Endothelial cell of umbilical vein (primary cell): ENCODE results near the gene CNTNAP2. TPM values are rescaled to one million over a fixed set of nuclear protein-coding genes. Genes with fewer than 3 reads are reported as not detected.

Source experiments
- BruUV-seq: library from RNA; stranded (reverse); fragments of 400-500 nt; replicated peaks from 2 replicates; lab custom pipeline; 2021; lab: Mats Ljungman, UMichigan
- CTCF ChIA-PET: fragments of 300-600, 350-600 bp; sonication (Branson Sonifier 250); formaldehyde crosslinking; loops from one replicate; lab custom pipeline; 2021; ENCODE audit warnings: antibody characterized with exemption, inconsistent platforms; lab: Charles Lee
- POLR2A ChIA-PET: fragments of 300-600, 350-600 bp; sonication (Branson Sonifier 250); formaldehyde crosslinking; loops from one replicate; lab custom pipeline; 2021; ENCODE audit warnings: antibody characterized with exemption, inconsistent platforms; lab: Charles Lee
- DNase-seq: peaks from one replicate; pipeline ENCODE4 v3.0.0-alpha.2; 2011; ENCODE audit warnings: low read depth, low spot score
- FAIRE-seq: peaks from 2 replicates; lab custom pipeline; 2011; peaks lifted over from hg19 to GRCh38; lab: Jason Lieb, UNC
- H2AFZ ChIP-seq: 2 replicates; pipeline ENCODE4 v1.6.0; 2012; ENCODE audit warnings: low read depth, low read length, control low read depth, inconsistent platforms
- H3K27ac ChIP-seq: 2 replicates; pipeline ENCODE4 v1.5.1; 2011; ENCODE audit warnings: low read depth, mild to moderate bottlenecking, control low read depth, low read length, moderate library complexity; ENCODE audit not compliant: insufficient read depth
- H3K27me3 ChIP-seq, 2 experiments: 2 replicates each; pipeline versions ENCODE4 v1.6.0 to v1.6.1; 2011; ENCODE audit warnings: low read length in 2 of 2, mixed read lengths in 1 of 2; ENCODE audit not compliant: control insufficient read depth in 2 of 2, insufficient read depth in 2 of 2
- H3K36me3 ChIP-seq, 2 experiments: 2 replicates in 1 of 2; 3 replicates in 1 of 2; pipeline ENCODE4 v1.5.1; 2011; ENCODE audit warnings: low read length in 2 of 2, mild to moderate bottlenecking in 1 of 2, moderate library complexity in 1 of 2; ENCODE audit not compliant: control insufficient read depth in 2 of 2, insufficient read depth in 2 of 2; ENCODE audit errors: extremely low read depth in 1 of 2
- H3K4me1 ChIP-seq: 3 replicates; pipeline ENCODE4 v1.5.1; 2011; ENCODE audit warnings: mild to moderate bottlenecking, low read length; ENCODE audit not compliant: control insufficient read depth, insufficient read depth; ENCODE audit errors: extremely low read depth
- H3K4me2 ChIP-seq: 2 replicates; pipeline ENCODE4 v1.6.1; 2011; ENCODE audit warnings: low read length, control low read depth, mixed read lengths; ENCODE audit not compliant: insufficient read depth
- H3K4me3 ChIP-seq, 3 experiments: fragments of 200-600 bp in 1 of 3; sonication (generic), shearing (Covaris generic) in 1 of 3; replicated peaks in 1 of 3; 2 replicates each; pipeline ENCODE4 v1.5.1; 2011 to 2016; ENCODE audit warnings: control low read depth in 3 of 3, low read length in 3 of 3, mild to moderate bottlenecking in 2 of 3, inconsistent platforms in 1 of 3, low read depth in 1 of 3, moderate library complexity in 1 of 3; ENCODE audit not compliant: insufficient read depth in 1 of 3
- H3K79me2 ChIP-seq: 2 replicates; pipeline ENCODE4 v1.6.0; 2012; ENCODE audit warnings: low read length, inconsistent platforms; ENCODE audit not compliant: control insufficient read depth, insufficient read depth
- H3K9ac ChIP-seq: replicated peaks from 2 replicates; pipeline ENCODE3; 2011; ENCODE audit warnings: low read length, control low read depth; ENCODE audit not compliant: insufficient read depth; ENCODE audit errors: extremely low read depth
- H3K9me1 ChIP-seq: replicated peaks from 3 replicates; pipeline ENCODE4 v1.6.0; 2011; ENCODE audit warnings: mild to moderate bottlenecking, low read length; ENCODE audit not compliant: control insufficient read depth, insufficient read depth; ENCODE audit errors: extremely low read depth
- H3K9me3 ChIP-seq: replicated peaks from 2 replicates; pipeline ENCODE4 v1.5.1; 2012; ENCODE audit warnings: low read length, inconsistent platforms; ENCODE audit not compliant: control insufficient read depth, insufficient read depth
- H4K20me1 ChIP-seq: replicated peaks from 2 replicates; pipeline ENCODE3; 2011; ENCODE audit warnings: mild to moderate bottlenecking, low read length; ENCODE audit not compliant: control insufficient read depth, insufficient read depth; ENCODE audit errors: extremely low read depth
- EZH2 ChIP-seq: IDR thresholded peaks from 2 replicates; pipeline ENCODE4 v1.6.1; 2012; ENCODE audit warnings: borderline replicate concordance, low read depth, mild to moderate bottlenecking, moderate library complexity, low read length, inconsistent platforms; ENCODE audit not compliant: severe bottlenecking
- FOS ChIP-seq: IDR thresholded peaks from 2 replicates; pipeline ENCODE4 v1.6.1; 2011; ENCODE audit warnings: mild to moderate bottlenecking, low read length, moderate library complexity, borderline replicate concordance; ENCODE audit not compliant: insufficient read depth
- GATA2 ChIP-seq: IDR thresholded peaks from 2 replicates; pipeline ENCODE4 v1.7.0; 2011; ENCODE audit warnings: low read depth, mild to moderate bottlenecking, moderate library complexity, mixed read lengths, low read length; ENCODE audit not compliant: insufficient read length, insufficient read depth
- JUN ChIP-seq: IDR thresholded peaks from 2 replicates; pipeline ENCODE4 v1.6.1; 2011; ENCODE audit warnings: borderline replicate concordance, low read depth; ENCODE audit not compliant: insufficient read length, insufficient read depth
- MYC ChIP-seq: IDR thresholded peaks from one replicate; pipeline ENCODE4 v1.6.1; 2011; ENCODE audit warnings: mild to moderate bottlenecking, low read depth, low read length
- POLR2A ChIP-seq: IDR thresholded peaks from 2 replicates; pipeline ENCODE4 v1.6.1; 2012; ENCODE audit warnings: low read depth, mild to moderate bottlenecking, control low read depth, low read length
- POLR2AphosphoS5 ChIP-seq: IDR thresholded peaks from 2 replicates; pipeline ENCODE4 v1.6.1; 2012; ENCODE audit warnings: low read depth, mild to moderate bottlenecking, control low read depth, low read length, moderate library complexity; ENCODE audit not compliant: insufficient read depth
- dilution Hi-C: fragments of 300-500 bp; cut with MboI; formaldehyde crosslinking; loops from one replicate; pipeline ENCODE4 v1.15.0; 2019; ENCODE audit warnings: low sequenced_read_pairs; ENCODE audit not compliant: extremely low pct_ligation_motif_present
- intact Hi-C: fragments of 100-400 bp; cut with micrococcal nuclease; formaldehyde crosslinking; loops from one replicate; pipeline ENCODE4 v1.10.0; 2022
- polyA plus RNA-seq, 4 experiments: library from polyadenylated mRNA; depleted of rRNA in 3 of 4; stranded (reverse) in 3 of 4; unstranded in 1 of 4; fragments of >200 nt; gene quantifications; 2 replicates each; pipeline versions ENCODE4 v1.2.1 to v1.2.3, GENCODE V29; 2011 to 2012; ENCODE audit warnings: missing spikeins in 1 of 4
- total RNA-seq: library from RNA; stranded (reverse); gene quantifications from 2 replicates; pipeline ENCODE4 v1.2.3, GENCODE V29; 2021
- TF ChIP-seq, protein P1 (sequence below), 2 donors: IDR thresholded peaks; 1 replicate in 1 of 2; 2 replicates in 1 of 2; pipeline ENCODE4 v1.5.1; 2011; ENCODE audit warnings: low read length in 2 of 2, mild to moderate bottlenecking in 2 of 2, moderate library complexity in 2 of 2, control low read depth in 1 of 2, inconsistent platforms in 1 of 2, low read depth in 1 of 2; ENCODE audit not compliant: insufficient read depth in 1 of 2; ENCODE audit errors: extremely low read depth in 1 of 2
- TF ChIP-seq, protein P2 (sequence below): IDR thresholded peaks from 2 replicates; pipeline ENCODE4 v1.6.1; 2011; ENCODE audit not compliant: insufficient read depth, insufficient read length

The CNTNAP2 gene
- total and polyA plus RNA-seq, 2 donors (not counting 3 experiments of a cell fraction or from before 2014, with no cell fraction given): not detected

DNA sequence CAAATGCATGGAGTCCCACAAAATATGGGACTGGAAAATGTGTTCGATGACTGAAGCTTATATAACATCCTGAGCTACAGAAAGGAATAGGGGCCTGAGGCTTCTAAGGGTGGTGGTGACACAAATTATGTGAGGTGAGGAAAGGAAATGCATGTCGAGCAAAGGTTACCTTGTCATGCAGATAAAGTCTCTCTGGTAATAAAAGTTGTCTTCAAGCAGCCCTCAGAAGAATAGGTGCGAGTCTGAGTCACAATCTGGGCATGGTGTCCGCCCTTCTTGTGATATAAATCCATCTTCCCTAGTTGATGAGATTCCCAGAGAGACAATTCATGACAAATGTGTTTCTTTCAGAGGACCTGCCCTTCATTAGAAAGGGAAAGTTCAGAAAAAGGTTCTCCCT, 1488.7 kb downstream of the CNTNAP2 start:
- no TSS peak for BruUV-seq
- no peak overlapping the region for H2AFZ ChIP-seq
- no peak overlapping the region for H3K27ac ChIP-seq
- ChIA-PET POLR2A (no interaction called here), CTCF (no interaction called here)
- dilution Hi-C loops (no loop called here), intact Hi-C loops (no loop called here)
- H3K4me2 ChIP-seq: no peak overlapping the region
- DNase-seq (no peak), FAIRE-seq (no peak)
- no peaks in the 10 kb centered on the region for H3K27me3 ChIP-seq
- no peak overlapping the region for H3K9ac ChIP-seq
- no peak overlapping the region for H3K4me3 ChIP-seq
- no peak for TF ChIP-seq JUN
- H3K9me1 ChIP-seq: no peaks in the 10 kb centered on the region
- no peaks in the 10 kb centered on the region for H3K36me3 ChIP-seq
- no peaks in the 10 kb centered on the region for H4K20me1 ChIP-seq
- peaks cover 2% of the 10 kb centered on the region for H3K9me3 ChIP-seq
- H3K79me2 ChIP-seq: no peaks in the 10 kb centered on the region
- no peaks in the 10 kb centered on the region for H3K4me1 ChIP-seq

DNA sequence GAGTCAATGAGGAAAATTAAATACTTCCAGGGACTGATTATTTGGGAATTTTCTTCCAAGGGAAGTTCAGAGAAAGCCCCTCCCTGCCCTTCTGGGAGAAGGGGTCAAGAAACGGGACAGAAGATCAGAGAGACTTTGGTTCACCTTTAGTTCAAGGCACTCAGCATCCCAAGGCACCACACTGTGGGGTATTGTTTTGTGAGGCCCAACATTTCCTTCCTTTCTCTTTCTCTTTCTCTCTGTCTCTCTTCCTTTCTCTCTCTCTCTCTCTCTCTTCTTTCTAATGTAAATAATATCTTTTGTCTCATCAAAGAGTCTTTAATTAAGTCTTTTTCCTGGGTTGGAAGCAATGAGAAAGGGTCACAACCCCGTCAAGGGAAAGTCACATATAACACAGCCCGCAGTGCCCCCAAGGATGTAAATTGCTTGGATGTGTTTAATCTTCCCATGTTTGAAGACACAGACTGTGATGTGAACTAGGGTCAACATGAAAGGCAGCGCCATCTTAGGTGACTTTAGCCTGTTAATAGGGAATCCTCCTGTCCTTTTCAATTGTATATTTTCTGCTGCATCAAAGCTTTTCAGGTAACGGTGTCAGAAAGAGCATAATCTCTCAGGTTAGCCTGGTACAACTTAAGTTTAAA, 1490.7 kb downstream of the CNTNAP2 start:
- H3K36me3 ChIP-seq: no peaks in the 10 kb centered on the region
- TF ChIP-seq POLR2A (no peak), GATA2 (no peak), JUN (no peak), FOS (no peak), EZH2 (no peak), POLR2AphosphoS5 (no peak), MYC (no peak)
- TF ChIP-seq, protein P1, sequence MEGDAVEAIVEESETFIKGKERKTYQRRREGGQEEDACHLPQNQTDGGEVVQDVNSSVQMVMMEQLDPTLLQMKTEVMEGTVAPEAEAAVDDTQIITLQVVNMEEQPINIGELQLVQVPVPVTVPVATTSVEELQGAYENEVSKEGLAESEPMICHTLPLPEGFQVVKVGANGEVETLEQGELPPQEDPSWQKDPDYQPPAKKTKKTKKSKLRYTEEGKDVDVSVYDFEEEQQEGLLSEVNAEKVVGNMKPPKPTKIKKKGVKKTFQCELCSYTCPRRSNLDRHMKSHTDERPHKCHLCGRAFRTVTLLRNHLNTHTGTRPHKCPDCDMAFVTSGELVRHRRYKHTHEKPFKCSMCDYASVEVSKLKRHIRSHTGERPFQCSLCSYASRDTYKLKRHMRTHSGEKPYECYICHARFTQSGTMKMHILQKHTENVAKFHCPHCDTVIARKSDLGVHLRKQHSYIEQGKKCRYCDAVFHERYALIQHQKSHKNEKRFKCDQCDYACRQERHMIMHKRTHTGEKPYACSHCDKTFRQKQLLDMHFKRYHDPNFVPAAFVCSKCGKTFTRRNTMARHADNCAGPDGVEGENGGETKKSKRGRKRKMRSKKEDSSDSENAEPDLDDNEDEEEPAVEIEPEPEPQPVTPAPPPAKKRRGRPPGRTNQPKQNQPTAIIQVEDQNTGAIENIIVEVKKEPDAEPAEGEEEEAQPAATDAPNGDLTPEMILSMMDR (IDR thresholded peaks at IDR 0.05; ENCODE audit: extremely low read depth in 1 of 2, insufficient read depth in 1 of 2, low read depth in 1 of 2, low read length in 2 of 2): no peak
- TF ChIP-seq, protein P2, sequence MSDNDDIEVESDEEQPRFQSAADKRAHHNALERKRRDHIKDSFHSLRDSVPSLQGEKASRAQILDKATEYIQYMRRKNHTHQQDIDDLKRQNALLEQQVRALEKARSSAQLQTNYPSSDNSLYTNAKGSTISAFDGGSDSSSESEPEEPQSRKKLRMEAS: no peak
- H3K4me1 ChIP-seq: no peaks in the 10 kb centered on the region
- H2AFZ ChIP-seq: no peak overlapping the region
- DNase-seq: no peak
- no peak overlapping the region for H3K27ac ChIP-seq
- dilution Hi-C loops (no loop called here), intact Hi-C loops (no loop called here)
- BruUV-seq: no TSS peak
- H3K9me1 ChIP-seq: no peaks in the 10 kb centered on the region
- no peak overlapping the region for H3K9ac ChIP-seq
- H3K9me3 ChIP-seq: peaks cover 2% of the 10 kb centered on the region
- POLR2A ChIA-PET: no interaction called here
- H3K4me3 ChIP-seq: no peak overlapping the region
- H3K4me2 ChIP-seq: no peak overlapping the region
- CTCF ChIA-PET: no interaction called here
- H3K27me3 ChIP-seq: no peaks in the 10 kb centered on the region
- no peak for FAIRE-seq
- H3K79me2 ChIP-seq: no peaks in the 10 kb centered on the region
- H4K20me1 ChIP-seq: no peaks in the 10 kb centered on the region
